ENCODE measurements around the gene APOB.

APOB gene

GRCh38 chr2:21019000-21019677 lies 24.7 kb downstream of the APOB start:
- no peak for DNase-seq

GRCh38 chr2:21018290-21018689 lies 25.6 kb downstream of the APOB start:
- DNase-seq: no peak

- no peak for DNase-seq
These were observed 26.1 kb downstream of the APOB start for GRCh38 chr2:21017748-21018276.

GRCh38 chr2:21015281-21015645 lies 28.6 kb downstream of the APOB start:
- DNase-seq: no peak

- no peak for DNase-seq
These were observed 29.3 kb downstream of the APOB start for GRCh38 chr2:21014364-21015280.

GRCh38 chr2:21013043-21013816 lies 30.6 kb downstream of the APOB start:
- DNase-seq: no peak

GRCh38 chr2:21012557-21012937 lies 31.3 kb downstream of the APOB start:
- DNase-seq: no peak

- no peak for DNase-seq
These were observed 31.9 kb downstream of the APOB start for GRCh38 chr2:21011876-21012556.

GRCh38 chr2:21011453-21011852 lies 32.4 kb downstream of the APOB start:
- no peak for DNase-seq

GRCh38 chr2:21010813-21011439 lies 32.9 kb downstream of the APOB start:
- no peak for DNase-seq

- DNase-seq: no peak
These were observed 34.1 kb downstream of the APOB start for GRCh38 chr2:21009662-21010225.

- DNase-seq: no peak
These were observed 34.8 kb downstream of the APOB start for GRCh38 chr2:21008790-21009661.

- no peak for DNase-seq
These were observed 35.7 kb downstream of the APOB start for GRCh38 chr2:21008014-21008789.

GRCh38 chr2:21007129-21008013 lies 36.5 kb downstream of the APOB start:
- no peak for DNase-seq

- no peak for DNase-seq
These were observed 37.3 kb downstream of the APOB start for GRCh38 chr2:21006423-21007128.

- no peak for DNase-seq
These were observed 38.0 kb downstream of the APOB start for GRCh38 chr2:21005700-21006422.

GRCh38 chr2:21005111-21005699 lies 38.7 kb downstream of the APOB start:
- DNase-seq: no peak
